HepG2 (cell line): Measurements from ENCODE around the gene PRADC1. TPM values are rescaled to one million over a fixed set of nuclear protein-coding genes. Genes with fewer than 3 reads are reported as not detected.
A peak's percentile ranks its signal among the peaks of the same experiment; 100 is the strongest.

ENCODE experiments used
- CEBPG ChIP-seq: IDR thresholded peaks from 2 replicates; pipeline ENCODE4 v1.6.1; 2016
- NBN ChIP-seq: fragments of 450-650 bp; conservative IDR thresholded peaks from 2 replicates; pipeline ENCODE4 v1.6.1; 2017
- NCOR1 ChIP-seq: fragments of 200-600 bp; sonication (generic); IDR thresholded peaks from 2 replicates; pipeline ENCODE4 v1.7.0; 2017; ENCODE audit warnings: antibody characterized with exemption, low read length, borderline replicate concordance
- PAX8 ChIP-seq: sonication (generic); formaldehyde crosslinking; IDR thresholded peaks from 2 replicates; pipeline ENCODE4 v1.8.0; 2022; ENCODE audit warnings: mild to moderate bottlenecking, missing genetic modification reagents, borderline replicate concordance
- SOX6 ChIP-seq, 2 experiments: fragments of 450-650 bp in 1 of 2; sonication (generic) in 1 of 2; formaldehyde crosslinking in 1 of 2; IDR thresholded peaks; 2 replicates each; pipeline versions ENCODE4 v1.4.0 to v1.6.1; 2017 to 2020; ENCODE audit warnings: antibody characterized with exemption in 1 of 2, mild to moderate bottlenecking in 1 of 2, missing genetic modification reagents in 1 of 2
- ZBTB7A ChIP-seq: sonication (generic); formaldehyde crosslinking; IDR thresholded peaks from 2 replicates; pipeline ENCODE4 v1.8.0; 2022; ENCODE audit warnings: mild to moderate bottlenecking, missing genetic modification reagents
- ZFP1 ChIP-seq: IDR thresholded peaks from 2 replicates; pipeline ENCODE4 v1.6.1; 2016
- ZKSCAN5 ChIP-seq: sonication (generic); formaldehyde crosslinking; IDR thresholded peaks from 2 replicates; pipeline ENCODE4 v1.5.1; 2020; ENCODE audit warnings: mild to moderate bottlenecking, missing genetic modification reagents
- ZNF296 ChIP-seq: sonication (generic); formaldehyde crosslinking; conservative IDR thresholded peaks from 2 replicates; pipeline ENCODE4 v1.5.0; 2020; ENCODE audit warnings: mild to moderate bottlenecking, missing genetic modification reagents
- ZNF335 ChIP-seq: sonication (generic); formaldehyde crosslinking; IDR thresholded peaks from 2 replicates; pipeline ENCODE4 v1.4.0; 2020; ENCODE audit warnings: missing genetic modification reagents
- ZNF557 ChIP-seq: sonication (generic); formaldehyde crosslinking; IDR thresholded peaks from 2 replicates; pipeline ENCODE4 v1.4.0; 2020; ENCODE audit warnings: missing genetic modification reagents
- ZNF674 ChIP-seq: sonication (generic); formaldehyde crosslinking; IDR thresholded peaks from 2 replicates; pipeline ENCODE4 v1.5.0; 2020; ENCODE audit warnings: low read depth, mild to moderate bottlenecking, missing genetic modification reagents
- ZNF691 ChIP-seq: sonication (generic); formaldehyde crosslinking; IDR thresholded peaks from 2 replicates; pipeline ENCODE4 v1.4.0; 2020; ENCODE audit warnings: missing genetic modification reagents, low read depth, mild to moderate bottlenecking, borderline replicate concordance
- polyA plus RNA-seq, 8 experiments: library from polyadenylated mRNA; depleted of rRNA in 3 of 8; stranded (reverse) in 7 of 8; unstranded in 1 of 8; fragments of >200 nt; fragmentation: Illumina TruSeq in 4 of 8; extraction: Trizol in 4 of 8; gene quantifications; 2 replicates each; pipeline versions ENCODE4 v1.2.1 to v1.2.3, GENCODE V29; 2011 to 2016; ENCODE audit warnings: low read depth in 4 of 8, missing spikeins in 1 of 8, mixed read lengths in 1 of 8; ENCODE audit not compliant: insufficient read depth in 1 of 8
- total RNA-seq, 5 experiments: library from RNA; depleted of rRNA; stranded (reverse); fragments of >200 nt; fragmentation: Illumina TruSeq; extraction: Trizol; gene quantifications; 2 replicates each; pipeline ENCODE4 v1.2.3, GENCODE V29; 2016; ENCODE audit warnings: low read depth in 1 of 5
- TF ChIP-seq, protein P1 (sequence below): sonication (generic); formaldehyde crosslinking; IDR thresholded peaks from 2 replicates; pipeline ENCODE4 v1.5.0; 2020; ENCODE audit warnings: mild to moderate bottlenecking, missing genetic modification reagents
- TF ChIP-seq, protein P2 (sequence below): conservative IDR thresholded peaks from 2 replicates; pipeline ENCODE4 v1.6.1; 2018; ENCODE audit warnings: missing genetic modification reagents
- TF ChIP-seq, protein P3 (sequence below), 2 experiments: sonication (generic) in 1 of 2; formaldehyde crosslinking in 1 of 2; IDR thresholded peaks; 2 replicates each; pipeline versions ENCODE4 v1.4.0 to v1.6.1; 2018 to 2020; ENCODE audit warnings: missing genetic modification reagents in 2 of 2, borderline replicate concordance in 1 of 2, low read depth in 1 of 2, mild to moderate bottlenecking in 1 of 2, missing biosample characterization in 1 of 2
- TF ChIP-seq, protein P4 (sequence below): sonication (generic); formaldehyde crosslinking; IDR thresholded peaks from 2 replicates; pipeline ENCODE4 v1.8.0; 2022; ENCODE audit warnings: mild to moderate bottlenecking, missing genetic modification reagents
- TF ChIP-seq, protein P5 (sequence below): sonication (generic); formaldehyde crosslinking; IDR thresholded peaks from 2 replicates; pipeline ENCODE4 v1.5.1; 2020; ENCODE audit warnings: mild to moderate bottlenecking, missing genetic modification reagents, moderate library complexity

The PRADC1 gene
- total and polyA plus RNA-seq, 2 of the 13 experiments (the other 11 are each of a cell fraction or from before 2014, with no cell fraction given): 12.1 to 37.2 TPM

DNA sequence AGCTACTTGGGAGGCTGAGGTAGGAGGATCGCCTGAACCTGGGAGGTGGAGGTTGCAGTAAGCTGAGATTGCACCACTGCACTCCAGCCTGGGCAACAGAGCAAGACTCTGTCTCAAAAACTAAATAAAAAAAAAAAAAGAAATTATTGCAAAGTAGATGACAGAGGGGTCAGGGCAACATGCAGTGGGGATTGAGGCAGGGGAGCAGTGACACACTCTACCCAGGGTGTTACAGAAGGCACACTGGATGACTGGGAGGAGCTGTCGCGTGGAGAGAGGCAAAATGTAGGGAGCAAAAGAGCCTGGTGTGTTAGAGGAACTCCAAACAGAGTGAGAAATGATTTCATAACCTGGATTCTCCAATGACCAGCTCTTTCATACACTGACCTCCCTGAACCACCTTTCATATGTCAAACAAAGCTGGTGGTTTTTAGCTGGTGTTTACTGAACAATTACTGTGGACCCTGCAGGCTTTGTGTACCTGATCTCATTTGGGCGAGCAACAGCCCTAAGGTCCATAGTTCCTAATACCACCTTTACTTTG, 29.1 kb upstream of the PRADC1 start (continued):
- TF ChIP-seq PAX8 (CRISPR knock-in tag) (no peak), ZFP1 (CRISPR knock-in tag) (peak; percentile 75; the same call in 1 of the 2 replicates), ZNF557 (no peak), NBN (no peak), NCOR1 (peak; percentile 64; the same call in 1 of the 2 replicates), ZBTB7A (CRISPR knock-in tag) (peak; percentile 51; the same call in 1 of the 2 replicates), CEBPG (CRISPR knock-in tag) (peak; percentile 85), ZNF335 (CRISPR knock-in tag) (no peak), SOX6 (IDR thresholded peaks at IDR 0.05) (no peak), SOX6 (CRISPR knock-in tag; IDR thresholded peaks at IDR 0.05) (peak; percentile 97), ZNF674 (CRISPR knock-in tag) (no peak), ZKSCAN5 (CRISPR knock-in tag) (no peak), ZNF691 (CRISPR knock-in tag) (no peak), ZNF296 (CRISPR knock-in tag) (no peak)
- TF ChIP-seq, protein P1, sequence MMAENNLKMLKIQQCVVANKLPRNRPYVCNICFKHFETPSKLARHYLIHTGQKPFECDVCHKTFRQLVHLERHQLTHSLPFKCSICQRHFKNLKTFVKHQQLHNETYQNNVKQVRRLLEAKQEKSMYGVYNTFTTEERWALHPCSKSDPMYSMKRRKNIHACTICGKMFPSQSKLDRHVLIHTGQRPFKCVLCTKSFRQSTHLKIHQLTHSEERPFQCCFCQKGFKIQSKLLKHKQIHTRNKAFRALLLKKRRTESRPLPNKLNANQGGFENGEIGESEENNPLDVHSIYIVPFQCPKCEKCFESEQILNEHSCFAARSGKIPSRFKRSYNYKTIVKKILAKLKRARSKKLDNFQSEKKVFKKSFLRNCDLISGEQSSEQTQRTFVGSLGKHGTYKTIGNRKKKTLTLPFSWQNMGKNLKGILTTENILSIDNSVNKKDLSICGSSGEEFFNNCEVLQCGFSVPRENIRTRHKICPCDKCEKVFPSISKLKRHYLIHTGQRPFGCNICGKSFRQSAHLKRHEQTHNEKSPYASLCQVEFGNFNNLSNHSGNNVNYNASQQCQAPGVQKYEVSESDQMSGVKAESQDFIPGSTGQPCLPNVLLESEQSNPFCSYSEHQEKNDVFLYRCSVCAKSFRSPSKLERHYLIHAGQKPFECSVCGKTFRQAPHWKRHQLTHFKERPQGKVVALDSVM (CRISPR knock-in tag): peak; percentile 99
- TF ChIP-seq, protein P2, sequence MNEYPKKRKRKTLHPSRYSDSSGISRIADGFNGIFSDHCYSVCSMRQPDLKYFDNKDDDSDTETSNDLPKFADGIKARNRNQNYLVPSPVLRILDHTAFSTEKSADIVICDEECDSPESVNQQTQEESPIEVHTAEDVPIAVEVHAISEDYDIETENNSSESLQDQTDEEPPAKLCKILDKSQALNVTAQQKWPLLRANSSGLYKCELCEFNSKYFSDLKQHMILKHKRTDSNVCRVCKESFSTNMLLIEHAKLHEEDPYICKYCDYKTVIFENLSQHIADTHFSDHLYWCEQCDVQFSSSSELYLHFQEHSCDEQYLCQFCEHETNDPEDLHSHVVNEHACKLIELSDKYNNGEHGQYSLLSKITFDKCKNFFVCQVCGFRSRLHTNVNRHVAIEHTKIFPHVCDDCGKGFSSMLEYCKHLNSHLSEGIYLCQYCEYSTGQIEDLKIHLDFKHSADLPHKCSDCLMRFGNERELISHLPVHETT: no peak
- TF ChIP-seq, protein P3, sequence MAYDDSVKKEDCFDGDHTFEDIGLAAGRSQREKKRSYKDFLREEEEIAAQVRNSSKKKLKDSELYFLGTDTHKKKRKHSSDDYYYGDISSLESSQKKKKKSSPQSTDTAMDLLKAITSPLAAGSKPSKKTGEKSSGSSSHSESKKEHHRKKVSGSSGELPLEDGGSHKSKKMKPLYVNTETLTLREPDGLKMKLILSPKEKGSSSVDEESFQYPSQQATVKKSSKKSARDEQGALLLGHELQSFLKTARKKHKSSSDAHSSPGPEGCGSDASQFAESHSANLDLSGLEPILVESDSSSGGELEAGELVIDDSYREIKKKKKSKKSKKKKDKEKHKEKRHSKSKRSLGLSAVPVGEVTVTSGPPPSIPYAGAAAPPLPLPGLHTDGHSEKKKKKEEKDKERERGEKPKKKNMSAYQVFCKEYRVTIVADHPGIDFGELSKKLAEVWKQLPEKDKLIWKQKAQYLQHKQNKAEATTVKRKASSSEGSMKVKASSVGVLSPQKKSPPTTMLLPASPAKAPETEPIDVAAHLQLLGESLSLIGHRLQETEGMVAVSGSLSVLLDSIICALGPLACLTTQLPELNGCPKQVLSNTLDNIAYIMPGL (CRISPR knock-in tag; IDR thresholded peaks at IDR 0.05; ENCODE audit: borderline replicate concordance in 1 of 2, low read depth in 1 of 2): peak in 1 of 2 experiments; percentile 51; a peak in 1 of 4 replicates
- TF ChIP-seq, protein P4, sequence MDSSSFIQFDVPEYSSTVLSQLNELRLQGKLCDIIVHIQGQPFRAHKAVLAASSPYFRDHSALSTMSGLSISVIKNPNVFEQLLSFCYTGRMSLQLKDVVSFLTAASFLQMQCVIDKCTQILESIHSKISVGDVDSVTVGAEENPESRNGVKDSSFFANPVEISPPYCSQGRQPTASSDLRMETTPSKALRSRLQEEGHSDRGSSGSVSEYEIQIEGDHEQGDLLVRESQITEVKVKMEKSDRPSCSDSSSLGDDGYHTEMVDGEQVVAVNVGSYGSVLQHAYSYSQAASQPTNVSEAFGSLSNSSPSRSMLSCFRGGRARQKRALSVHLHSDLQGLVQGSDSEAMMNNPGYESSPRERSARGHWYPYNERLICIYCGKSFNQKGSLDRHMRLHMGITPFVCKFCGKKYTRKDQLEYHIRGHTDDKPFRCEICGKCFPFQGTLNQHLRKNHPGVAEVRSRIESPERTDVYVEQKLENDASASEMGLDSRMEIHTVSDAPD (CRISPR knock-in tag): peak; percentile 35; the same call in 1 of the 2 replicates
- TF ChIP-seq, protein P5, sequence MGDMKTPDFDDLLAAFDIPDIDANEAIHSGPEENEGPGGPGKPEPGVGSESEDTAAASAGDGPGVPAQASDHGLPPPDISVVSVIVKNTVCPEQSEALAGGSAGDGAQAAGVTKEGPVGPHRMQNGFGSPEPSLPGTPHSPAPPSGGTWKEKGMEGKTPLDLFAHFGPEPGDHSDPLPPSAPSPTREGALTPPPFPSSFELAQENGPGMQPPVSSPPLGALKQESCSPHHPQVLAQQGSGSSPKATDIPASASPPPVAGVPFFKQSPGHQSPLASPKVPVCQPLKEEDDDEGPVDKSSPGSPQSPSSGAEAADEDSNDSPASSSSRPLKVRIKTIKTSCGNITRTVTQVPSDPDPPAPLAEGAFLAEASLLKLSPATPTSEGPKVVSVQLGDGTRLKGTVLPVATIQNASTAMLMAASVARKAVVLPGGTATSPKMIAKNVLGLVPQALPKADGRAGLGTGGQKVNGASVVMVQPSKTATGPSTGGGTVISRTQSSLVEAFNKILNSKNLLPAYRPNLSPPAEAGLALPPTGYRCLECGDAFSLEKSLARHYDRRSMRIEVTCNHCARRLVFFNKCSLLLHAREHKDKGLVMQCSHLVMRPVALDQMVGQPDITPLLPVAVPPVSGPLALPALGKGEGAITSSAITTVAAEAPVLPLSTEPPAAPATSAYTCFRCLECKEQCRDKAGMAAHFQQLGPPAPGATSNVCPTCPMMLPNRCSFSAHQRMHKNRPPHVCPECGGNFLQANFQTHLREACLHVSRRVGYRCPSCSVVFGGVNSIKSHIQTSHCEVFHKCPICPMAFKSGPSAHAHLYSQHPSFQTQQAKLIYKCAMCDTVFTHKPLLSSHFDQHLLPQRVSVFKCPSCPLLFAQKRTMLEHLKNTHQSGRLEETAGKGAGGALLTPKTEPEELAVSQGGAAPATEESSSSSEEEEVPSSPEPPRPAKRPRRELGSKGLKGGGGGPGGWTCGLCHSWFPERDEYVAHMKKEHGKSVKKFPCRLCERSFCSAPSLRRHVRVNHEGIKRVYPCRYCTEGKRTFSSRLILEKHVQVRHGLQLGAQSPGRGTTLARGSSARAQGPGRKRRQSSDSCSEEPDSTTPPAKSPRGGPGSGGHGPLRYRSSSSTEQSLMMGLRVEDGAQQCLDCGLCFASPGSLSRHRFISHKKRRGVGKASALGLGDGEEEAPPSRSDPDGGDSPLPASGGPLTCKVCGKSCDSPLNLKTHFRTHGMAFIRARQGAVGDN: no peak
